Keratinocyte (primary cell): ENCODE measurements around the gene FBLIM1. TPM values are rescaled to one million over a fixed set of nuclear protein-coding genes. Genes with fewer than 3 reads are reported as not detected.

Source experiments
- DNase-seq: peaks from one replicate; pipeline ENCODE4 v3.0.0-alpha.2; 2011; ENCODE audit warnings: low read depth, missing footprints, low spot score
- FAIRE-seq: peaks from 2 replicates; lab custom pipeline; 2011; peaks lifted over from hg19 to GRCh38; lab: Jason Lieb, UNC
- H2AFZ ChIP-seq: 2 replicates; pipeline ENCODE4 v1.6.0; 2012; ENCODE audit warnings: low read length, control low read depth, inconsistent platforms; ENCODE audit not compliant: control insufficient read depth
- H3K27ac ChIP-seq: 2 replicates; pipeline ENCODE4 v1.5.1; 2011; ENCODE audit warnings: low read length; ENCODE audit not compliant: control insufficient read depth, insufficient read depth
- H3K27me3 ChIP-seq: 3 replicates; pipeline ENCODE4 v1.6.0; 2011; ENCODE audit warnings: low read length; ENCODE audit not compliant: control insufficient read depth, insufficient read depth; ENCODE audit errors: extremely low read depth
- H3K36me3 ChIP-seq, 2 experiments: 2 replicates in 1 of 2; 3 replicates in 1 of 2; pipeline ENCODE4 v1.5.1; 2011; ENCODE audit warnings: low read length in 2 of 2, mild to moderate bottlenecking in 1 of 2; ENCODE audit not compliant: control insufficient read depth in 2 of 2, insufficient read depth in 2 of 2; ENCODE audit errors: extremely low read depth in 1 of 2
- H3K4me1 ChIP-seq: 3 replicates; pipeline ENCODE4 v1.5.1; 2011; ENCODE audit warnings: low read length; ENCODE audit not compliant: control insufficient read depth, insufficient read depth; ENCODE audit errors: extremely low read depth
- H3K4me2 ChIP-seq: 3 replicates; pipeline ENCODE4 v1.6.0; 2011; ENCODE audit warnings: low read depth, low read length; ENCODE audit not compliant: control insufficient read depth, insufficient read depth; ENCODE audit errors: extremely low read depth
- H3K4me3 ChIP-seq, 3 experiments: fragments of 200-600 bp in 1 of 3; sonication (generic) in 1 of 3; 2 replicates in 2 of 3; 3 replicates in 1 of 3; pipeline ENCODE4 v1.5.1; 2011 to 2016; ENCODE audit warnings: low read length in 3 of 3, mild to moderate bottlenecking in 3 of 3, control low read depth in 2 of 3, inconsistent platforms in 1 of 3, low read depth in 1 of 3, mixed read lengths in 1 of 3, mixed run types in 1 of 3, moderate library complexity in 1 of 3; ENCODE audit not compliant: control insufficient read depth in 2 of 3, insufficient read depth in 2 of 3; ENCODE audit errors: extremely low read depth in 1 of 3
- H3K79me2 ChIP-seq: 2 replicates; pipeline ENCODE4 v1.6.0; 2012; ENCODE audit warnings: low read length; ENCODE audit not compliant: control insufficient read depth, insufficient read depth
- H3K9ac ChIP-seq: 3 replicates; pipeline ENCODE4 v1.6.0; 2011; ENCODE audit warnings: low read length; ENCODE audit not compliant: control insufficient read depth, insufficient read depth; ENCODE audit errors: extremely low read depth
- H3K9me1 ChIP-seq: 3 replicates; pipeline ENCODE4 v1.6.0; 2011; ENCODE audit warnings: low read length; ENCODE audit not compliant: control insufficient read depth, insufficient read depth; ENCODE audit errors: extremely low read depth
- H3K9me3 ChIP-seq: 2 replicates; pipeline ENCODE4 v1.5.1; 2012; ENCODE audit warnings: low read depth, low read length; ENCODE audit not compliant: control insufficient read depth
- H4K20me1 ChIP-seq: 3 replicates; pipeline ENCODE4 v1.6.0; 2011; ENCODE audit warnings: low read length; ENCODE audit not compliant: control insufficient read depth, insufficient read depth; ENCODE audit errors: extremely low read depth
- CTCF ChIP-seq, 3 experiments: IDR thresholded peaks in 1 of 3; conservative IDR thresholded peaks in 1 of 3; optimal IDR thresholded peaks in 1 of 3; 2 replicates in 2 of 3; 3 replicates in 1 of 3; pipeline versions ENCODE3 to v1.5.1; 2011; ENCODE audit warnings: low read length in 3 of 3, mild to moderate bottlenecking in 3 of 3, moderate library complexity in 2 of 3, control low read depth in 1 of 3, inconsistent platforms in 1 of 3; ENCODE audit not compliant: insufficient read depth in 2 of 3; ENCODE audit errors: extremely low read depth in 1 of 3
- EZH2 ChIP-seq: IDR thresholded peaks from one replicate; pipeline ENCODE4 v1.6.1; 2012; ENCODE audit warnings: inconsistent platforms, mild to moderate bottlenecking, low read length, moderate library complexity
- dilution Hi-C: fragments of 300-500 bp; cut with MboI; formaldehyde crosslinking; loops from one replicate; pipeline ENCODE4 v1.7.0; 2020; ENCODE audit warnings: low sequenced_read_pairs; ENCODE audit not compliant: extremely low pct_ligation_motif_present
- polyA plus RNA-seq, 5 experiments: library from polyadenylated mRNA; depleted of rRNA in 3 of 5; stranded (reverse) in 3 of 5; stranded (forward) in 1 of 5; unstranded in 1 of 5; fragments of >200 nt; gene quantifications; 1 replicate in 1 of 5; 2 replicates in 3 of 5; 3 replicates in 1 of 5; pipeline versions ENCODE4 v1.2.1 to v1.2.3, GENCODE V29; 2011 to 2012; ENCODE audit warnings: missing spikeins in 2 of 5, low read depth in 1 of 5, low replicate concordance in 1 of 5

The FBLIM1 gene
- polyA plus RNA-seq, 1 donor (not counting 4 experiments of a cell fraction or from before 2014, with no cell fraction given) = 144 TPM

GRCh38 chr1:15727424-15727823 lies 31.2 kb upstream of the FBLIM1 start:
- Histone ChIP-seq H3K27me3 (no peaks in the 10 kb centered on the region), H3K79me2 (no peaks in the 10 kb centered on the region), H3K4me2 (no peak overlapping the region), H2AFZ (no peak overlapping the region), H3K4me3 (no peak overlapping the region), H3K9ac (no peak overlapping the region), H3K4me1 (no peaks in the 10 kb centered on the region), H3K27ac (no peak overlapping the region), H3K9me1 (no peaks in the 10 kb centered on the region), H3K36me3 (peaks cover 36 to 60% of the 10 kb centered on the region in 2 experiments), H3K9me3 (no peaks in the 10 kb centered on the region), H4K20me1 (no peaks in the 10 kb centered on the region)
- TF ChIP-seq CTCF (optimal IDR thresholded peaks at IDR 0.05 in 1 of 3, IDR thresholded peaks at IDR 0.05 in 1 of 3, conservative IDR thresholded peaks at IDR 0.05 in 1 of 3; ENCODE audit: extremely low read depth in 1 of 3, insufficient read depth in 2 of 3, low read length in 3 of 3) (no peak), EZH2 (no peak)
- dilution Hi-C loops = no loop called here
- DNase-seq (no peak), FAIRE-seq (no peak)

GRCh38 chr1:15727866-15728534 lies 30.6 kb upstream of the FBLIM1 start:
- FAIRE-seq = no peak
- Histone ChIP-seq H3K9me3 (no peaks in the 10 kb centered on the region), H4K20me1 (no peaks in the 10 kb centered on the region), H3K9me1 (no peaks in the 10 kb centered on the region), H3K4me3 (no peak overlapping the region), H3K36me3 (peaks cover 41 to 60% of the 10 kb centered on the region in 2 experiments), H3K79me2 (no peaks in the 10 kb centered on the region), H2AFZ (no peak overlapping the region), H3K27me3 (no peaks in the 10 kb centered on the region), H3K4me2 (no peak overlapping the region), H3K4me1 (no peaks in the 10 kb centered on the region), H3K27ac (no peak overlapping the region), H3K9ac (no peak overlapping the region)
- TF ChIP-seq EZH2 = no peak
- no peak for TF ChIP-seq CTCF (optimal IDR thresholded peaks at IDR 0.05 in 1 of 3, IDR thresholded peaks at IDR 0.05 in 1 of 3, conservative IDR thresholded peaks at IDR 0.05 in 1 of 3; ENCODE audit: extremely low read depth in 1 of 3, insufficient read depth in 2 of 3, low read length in 3 of 3)
- DNase-seq = no peak
- dilution Hi-C loops = no loop called here
